ENCODE data around the gene CCT8.

CCT8 gene, protein sequence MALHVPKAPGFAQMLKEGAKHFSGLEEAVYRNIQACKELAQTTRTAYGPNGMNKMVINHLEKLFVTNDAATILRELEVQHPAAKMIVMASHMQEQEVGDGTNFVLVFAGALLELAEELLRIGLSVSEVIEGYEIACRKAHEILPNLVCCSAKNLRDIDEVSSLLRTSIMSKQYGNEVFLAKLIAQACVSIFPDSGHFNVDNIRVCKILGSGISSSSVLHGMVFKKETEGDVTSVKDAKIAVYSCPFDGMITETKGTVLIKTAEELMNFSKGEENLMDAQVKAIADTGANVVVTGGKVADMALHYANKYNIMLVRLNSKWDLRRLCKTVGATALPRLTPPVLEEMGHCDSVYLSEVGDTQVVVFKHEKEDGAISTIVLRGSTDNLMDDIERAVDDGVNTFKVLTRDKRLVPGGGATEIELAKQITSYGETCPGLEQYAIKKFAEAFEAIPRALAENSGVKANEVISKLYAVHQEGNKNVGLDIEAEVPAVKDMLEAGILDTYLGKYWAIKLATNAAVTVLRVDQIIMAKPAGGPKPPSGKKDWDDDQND

GRCh38 chr21:29073222-29074006 lies at the start of gene CCT8:
Gene CCT8 (minus strand): TSS chr21:29073648. CDS start chr21:29073590, 58 bp downstream.
- DNase-seq, result peak; percentile 95

- no peak for DNase-seq
These were observed 48.3 kb upstream of the CCT8 start for GRCh38 chr21:29121759-29122158.

GRCh38 chr21:29117372-29117955 lies 44.0 kb upstream of the CCT8 start:
- DNase-seq, result no peak

DNA sequence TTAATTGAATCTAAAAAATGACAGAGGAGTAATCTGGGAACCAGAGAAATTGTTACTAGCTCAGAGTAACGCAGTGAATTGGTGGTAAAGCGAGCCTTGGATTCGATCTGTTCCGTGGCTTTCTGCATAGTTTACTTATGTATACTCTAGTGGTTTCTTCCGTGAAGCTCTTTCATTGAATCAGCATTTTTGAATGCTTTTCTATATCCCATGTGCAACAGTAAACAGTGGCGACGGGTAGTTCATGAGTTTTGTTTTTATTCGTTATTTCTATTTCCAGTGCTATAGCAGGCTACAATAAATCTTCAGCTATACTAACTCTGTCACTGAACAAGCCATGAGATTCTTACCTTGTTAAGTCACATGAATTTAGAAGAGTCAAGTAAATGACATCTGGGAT lies 42.5 kb upstream of the CCT8 start:
- DNase-seq, result no peak

DNA sequence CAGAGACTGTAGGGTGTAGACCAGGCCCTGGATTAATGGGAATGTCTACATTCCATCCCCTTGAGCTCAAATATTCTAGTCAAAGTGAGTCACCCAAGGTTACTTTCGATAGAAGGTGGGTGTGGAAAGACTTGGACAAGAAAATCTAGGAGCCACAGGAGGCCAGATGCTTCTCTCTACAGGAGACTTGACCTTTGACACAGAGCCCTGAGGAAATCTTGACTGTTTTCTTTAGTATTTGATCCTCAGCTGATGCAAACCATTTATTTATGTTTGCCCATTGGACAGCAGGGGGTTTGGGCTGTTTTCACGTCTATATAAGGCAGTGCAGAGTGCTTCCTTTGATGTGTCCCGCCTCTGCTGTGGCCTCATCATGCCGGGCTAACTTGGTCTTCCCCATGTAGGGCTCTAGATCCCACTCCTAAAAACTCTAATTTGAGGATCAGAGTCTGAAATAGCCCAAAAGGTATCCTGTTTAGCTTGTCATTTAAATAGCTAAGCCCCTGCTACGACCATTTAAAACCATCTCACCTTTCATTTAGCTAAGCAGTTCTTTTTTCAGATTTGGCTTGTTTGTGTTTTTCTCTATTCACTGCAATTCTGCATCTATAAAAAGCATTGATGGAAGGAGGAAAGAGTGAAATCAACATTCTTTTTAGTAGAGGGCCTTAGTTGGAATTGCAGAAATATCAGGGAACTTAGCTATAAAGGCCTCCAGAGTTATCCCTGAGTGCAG lies 41.5 kb upstream of the CCT8 start:
- DNase-seq, result no peak

GRCh38 chr21:29105218-29105617 lies 31.8 kb upstream of the CCT8 start:
- DNase-seq, result no peak

DNA sequence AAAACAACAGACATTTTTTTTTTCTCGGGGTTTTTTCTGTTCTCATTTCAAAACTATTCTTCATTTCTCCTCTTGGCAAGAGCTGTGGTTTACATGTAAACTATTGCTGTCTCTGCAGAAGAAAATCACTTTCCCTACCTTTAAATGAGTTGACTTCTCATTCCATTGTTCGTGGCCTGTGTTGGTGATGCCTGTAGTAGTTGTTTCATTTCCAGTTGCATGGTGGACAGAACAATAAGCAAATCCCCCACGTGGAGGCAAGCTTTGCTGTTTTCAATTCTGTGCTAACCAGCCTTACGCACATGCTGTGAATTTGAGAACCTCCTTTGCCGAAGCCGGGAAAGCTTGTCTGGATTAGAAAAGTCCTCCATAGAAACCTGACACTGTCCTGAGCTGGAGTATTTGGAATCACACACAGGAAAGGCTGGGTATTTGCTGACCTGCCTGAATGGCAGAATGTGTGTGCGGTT lies 30.8 kb upstream of the CCT8 start:
- DNase-seq, result no peak

GRCh38 chr21:29102791-29103257 lies 29.4 kb upstream of the CCT8 start:
- DNase-seq, result no peak

DNA sequence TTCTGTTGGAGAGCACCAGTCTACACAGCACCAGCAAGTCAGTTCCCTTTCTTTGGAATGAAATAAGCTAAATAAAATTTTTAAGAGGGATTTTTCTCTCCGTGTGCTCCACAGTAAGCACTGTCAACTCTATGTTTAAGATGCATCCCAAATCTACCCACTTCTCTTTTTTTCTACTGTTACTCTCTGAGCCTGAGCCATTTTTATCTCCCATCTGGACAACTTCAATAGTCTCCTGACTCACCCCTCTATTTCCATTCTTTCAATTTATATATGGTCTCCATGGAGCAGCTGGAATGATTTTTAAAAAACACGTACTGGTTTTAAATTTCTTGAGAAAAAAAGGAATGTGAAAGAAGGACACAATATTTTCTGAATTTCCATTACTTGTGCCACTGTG lies 24.7 kb upstream of the CCT8 start:
- DNase-seq, result no peak

DNA sequence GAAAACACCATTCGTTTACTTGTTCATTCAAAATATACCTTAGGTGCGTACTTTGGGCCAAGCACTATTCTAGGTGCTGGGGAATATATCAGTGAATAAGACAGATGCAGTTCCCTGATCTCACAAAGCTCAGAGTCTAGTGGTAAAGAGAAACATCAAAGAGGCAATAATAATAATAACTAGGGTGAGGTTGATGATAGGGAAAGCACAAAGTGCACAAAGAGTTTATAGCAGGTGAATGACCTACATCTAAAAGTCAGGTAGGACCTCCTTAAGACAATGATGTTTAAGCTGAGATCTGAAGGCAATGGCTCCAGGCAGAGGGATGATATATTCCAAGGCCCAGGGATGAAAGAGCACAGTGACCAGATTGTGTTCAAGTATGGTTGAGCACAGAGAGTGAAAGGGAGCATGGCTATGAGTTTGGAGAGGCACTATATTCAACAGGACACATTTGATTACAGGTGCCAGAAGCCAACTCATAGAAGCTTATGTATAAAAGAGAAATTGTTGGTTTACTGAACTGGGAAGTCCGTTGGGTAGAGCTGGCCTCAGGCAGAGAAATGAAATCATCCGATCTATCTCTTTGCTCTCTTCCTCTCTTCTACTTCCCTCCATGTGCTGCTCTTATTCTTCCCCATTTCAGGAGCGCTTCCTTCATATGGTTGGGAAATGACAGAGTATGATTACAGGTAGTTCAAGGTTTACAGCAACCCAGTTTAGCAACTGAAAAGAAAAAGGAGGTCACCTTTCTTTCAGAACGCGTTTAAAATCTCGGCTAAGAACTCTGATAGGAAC lies 23.0 kb upstream of the CCT8 start:
- no peak for DNase-seq

DNA sequence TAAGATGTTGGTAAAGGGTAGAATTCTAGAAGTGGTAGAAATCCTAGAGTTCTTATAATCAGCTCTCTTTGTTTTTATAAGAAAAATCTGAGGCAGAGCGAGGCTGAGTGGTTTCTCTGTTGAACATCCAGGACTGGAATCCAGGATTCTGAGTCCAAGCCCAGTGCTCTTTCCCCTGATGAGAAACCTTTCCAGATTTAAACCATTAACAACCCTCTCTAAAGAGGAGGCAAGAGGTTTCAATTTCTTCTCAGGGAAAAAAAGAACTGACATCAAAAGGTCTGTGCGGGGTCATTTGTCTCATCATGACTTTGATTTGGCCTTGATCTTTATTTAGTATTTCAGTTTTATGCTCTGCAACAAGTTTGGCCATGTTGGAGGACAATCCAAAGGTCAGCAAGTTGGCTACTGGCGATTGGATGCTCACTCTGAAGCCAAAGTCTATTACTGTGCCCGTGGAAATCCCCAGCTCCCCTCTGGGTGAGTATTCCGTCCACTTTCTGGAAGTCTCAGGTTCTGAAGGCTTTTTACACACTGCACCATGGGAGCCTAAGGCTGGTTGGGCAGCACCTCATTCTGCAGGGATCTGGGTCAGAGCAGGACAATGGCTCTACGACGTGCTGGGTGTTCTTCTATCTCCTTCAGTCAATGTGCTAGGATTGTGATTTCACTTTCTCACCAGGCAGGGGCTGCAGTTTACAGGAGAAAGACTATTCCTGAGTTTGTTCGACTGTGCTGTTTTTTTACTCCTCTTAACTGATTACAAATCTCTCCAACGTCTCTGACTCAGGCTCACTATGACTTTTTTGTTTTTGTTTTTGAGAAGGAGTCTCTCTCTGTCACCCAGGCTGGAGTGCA lies 18.9 kb upstream of the CCT8 start:
- DNase-seq, result no peak

- no peak for DNase-seq
These were observed 17.6 kb upstream of the CCT8 start for GRCh38 chr21:29091033-29091432.

GRCh38 chr21:29085106-29085752 lies 11.8 kb upstream of the CCT8 start:
- DNase-seq, result no peak

- DNase-seq, result no peak
These were observed 10.9 kb upstream of the CCT8 start for GRCh38 chr21:29084372-29084771.

- no peak for DNase-seq
These were observed 9.9 kb upstream of the CCT8 start for GRCh38 chr21:29083306-29083705.

GRCh38 chr21:29082046-29082815 lies 8.8 kb upstream of the CCT8 start:
- DNase-seq, result no peak

- no peak for DNase-seq
These were observed 7.0 kb upstream of the CCT8 start for GRCh38 chr21:29080454-29080941.

GRCh38 chr21:29078869-29079767 lies 5.7 kb upstream of the CCT8 start:
- no peak for DNase-seq

Measured in stimulated activated CD4-positive, alpha-beta T cell treated with anti-CD3 and anti-CD28 coated beads, Interleukin-12 subunit alpha, Interleukin-12 subunit beta, amount 100 ng/mL, for 4 hours (primary cell).